HL-60 (cell line): Measurements from ENCODE around the gene TLE2.

Experiments
- GABPA ChIP-seq: IDR thresholded peaks from 2 replicates; pipeline ENCODE4 v1.6.1; 2012; ENCODE audit warnings: low read depth
- TF ChIP-seq, protein P1 (sequence below): IDR thresholded peaks from one replicate; pipeline ENCODE4 v1.5.1; 2011; ENCODE audit warnings: low read length, control low read depth, inconsistent platforms; ENCODE audit not compliant: insufficient read depth
- TF ChIP-seq, protein P2 (sequence below): IDR thresholded peaks from 2 replicates; pipeline ENCODE4 v1.6.1; 2012; ENCODE audit warnings: low read depth; ENCODE audit not compliant: insufficient replicate concordance

DNA sequence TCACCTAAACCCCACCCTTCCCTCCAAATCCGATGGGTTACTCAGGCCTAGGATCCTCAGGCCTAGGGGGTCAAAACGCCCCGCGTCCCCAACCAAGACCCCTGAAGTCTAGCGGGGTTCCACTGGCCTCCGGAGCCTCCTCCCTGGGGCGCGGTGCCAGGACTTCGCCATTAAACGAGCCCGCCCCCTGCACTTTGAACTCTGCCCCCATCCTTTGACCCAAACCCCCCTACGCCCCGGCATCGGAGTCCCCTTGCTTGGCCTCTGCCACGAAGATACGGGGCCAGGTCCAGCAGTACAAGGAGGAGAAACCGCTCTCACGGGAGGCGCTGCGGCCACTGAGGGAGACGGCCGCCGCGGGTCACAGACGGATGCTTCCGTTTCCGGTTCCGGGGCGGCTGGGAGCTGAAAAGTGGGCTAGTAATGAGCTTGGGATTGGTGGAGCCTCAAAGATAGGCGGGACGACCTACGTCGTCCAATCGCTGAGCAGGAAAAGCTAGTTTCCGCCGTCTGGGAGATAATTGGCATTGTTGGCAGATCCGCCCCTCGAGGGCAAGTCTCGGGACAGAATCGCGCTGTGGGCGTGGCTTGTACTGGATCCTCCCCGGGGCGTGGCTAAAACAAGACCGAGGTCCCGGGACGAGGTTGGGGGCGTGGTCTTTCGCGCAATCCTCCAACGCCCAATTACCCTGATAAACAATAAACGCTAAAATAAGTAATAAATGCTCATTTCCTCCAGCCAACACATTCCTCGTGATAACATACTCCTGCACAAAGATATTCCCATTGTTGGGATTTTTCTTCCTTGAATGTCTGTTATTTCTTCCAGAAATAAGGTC, 78.6 kb downstream of the TLE2 start:
- TF ChIP-seq, protein P1, sequence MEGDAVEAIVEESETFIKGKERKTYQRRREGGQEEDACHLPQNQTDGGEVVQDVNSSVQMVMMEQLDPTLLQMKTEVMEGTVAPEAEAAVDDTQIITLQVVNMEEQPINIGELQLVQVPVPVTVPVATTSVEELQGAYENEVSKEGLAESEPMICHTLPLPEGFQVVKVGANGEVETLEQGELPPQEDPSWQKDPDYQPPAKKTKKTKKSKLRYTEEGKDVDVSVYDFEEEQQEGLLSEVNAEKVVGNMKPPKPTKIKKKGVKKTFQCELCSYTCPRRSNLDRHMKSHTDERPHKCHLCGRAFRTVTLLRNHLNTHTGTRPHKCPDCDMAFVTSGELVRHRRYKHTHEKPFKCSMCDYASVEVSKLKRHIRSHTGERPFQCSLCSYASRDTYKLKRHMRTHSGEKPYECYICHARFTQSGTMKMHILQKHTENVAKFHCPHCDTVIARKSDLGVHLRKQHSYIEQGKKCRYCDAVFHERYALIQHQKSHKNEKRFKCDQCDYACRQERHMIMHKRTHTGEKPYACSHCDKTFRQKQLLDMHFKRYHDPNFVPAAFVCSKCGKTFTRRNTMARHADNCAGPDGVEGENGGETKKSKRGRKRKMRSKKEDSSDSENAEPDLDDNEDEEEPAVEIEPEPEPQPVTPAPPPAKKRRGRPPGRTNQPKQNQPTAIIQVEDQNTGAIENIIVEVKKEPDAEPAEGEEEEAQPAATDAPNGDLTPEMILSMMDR = no peak
- TF ChIP-seq, protein P2, sequence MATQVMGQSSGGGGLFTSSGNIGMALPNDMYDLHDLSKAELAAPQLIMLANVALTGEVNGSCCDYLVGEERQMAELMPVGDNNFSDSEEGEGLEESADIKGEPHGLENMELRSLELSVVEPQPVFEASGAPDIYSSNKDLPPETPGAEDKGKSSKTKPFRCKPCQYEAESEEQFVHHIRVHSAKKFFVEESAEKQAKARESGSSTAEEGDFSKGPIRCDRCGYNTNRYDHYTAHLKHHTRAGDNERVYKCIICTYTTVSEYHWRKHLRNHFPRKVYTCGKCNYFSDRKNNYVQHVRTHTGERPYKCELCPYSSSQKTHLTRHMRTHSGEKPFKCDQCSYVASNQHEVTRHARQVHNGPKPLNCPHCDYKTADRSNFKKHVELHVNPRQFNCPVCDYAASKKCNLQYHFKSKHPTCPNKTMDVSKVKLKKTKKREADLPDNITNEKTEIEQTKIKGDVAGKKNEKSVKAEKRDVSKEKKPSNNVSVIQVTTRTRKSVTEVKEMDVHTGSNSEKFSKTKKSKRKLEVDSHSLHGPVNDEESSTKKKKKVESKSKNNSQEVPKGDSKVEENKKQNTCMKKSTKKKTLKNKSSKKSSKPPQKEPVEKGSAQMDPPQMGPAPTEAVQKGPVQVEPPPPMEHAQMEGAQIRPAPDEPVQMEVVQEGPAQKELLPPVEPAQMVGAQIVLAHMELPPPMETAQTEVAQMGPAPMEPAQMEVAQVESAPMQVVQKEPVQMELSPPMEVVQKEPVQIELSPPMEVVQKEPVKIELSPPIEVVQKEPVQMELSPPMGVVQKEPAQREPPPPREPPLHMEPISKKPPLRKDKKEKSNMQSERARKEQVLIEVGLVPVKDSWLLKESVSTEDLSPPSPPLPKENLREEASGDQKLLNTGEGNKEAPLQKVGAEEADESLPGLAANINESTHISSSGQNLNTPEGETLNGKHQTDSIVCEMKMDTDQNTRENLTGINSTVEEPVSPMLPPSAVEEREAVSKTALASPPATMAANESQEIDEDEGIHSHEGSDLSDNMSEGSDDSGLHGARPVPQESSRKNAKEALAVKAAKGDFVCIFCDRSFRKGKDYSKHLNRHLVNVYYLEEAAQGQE = no peak
- TF ChIP-seq GABPA = peak; percentile 99
